HG03571 (cell line): Measurements from ENCODE around the gene LKAAEAR1.

Experiments
- ATAC-seq: cut with Tn5 transposase; IDR thresholded peaks from one replicate; pipeline ENCODE4 v1.9.1; 2021; ENCODE audit not compliant: unreplicated experiment

Gene LKAAEAR1

DNA sequence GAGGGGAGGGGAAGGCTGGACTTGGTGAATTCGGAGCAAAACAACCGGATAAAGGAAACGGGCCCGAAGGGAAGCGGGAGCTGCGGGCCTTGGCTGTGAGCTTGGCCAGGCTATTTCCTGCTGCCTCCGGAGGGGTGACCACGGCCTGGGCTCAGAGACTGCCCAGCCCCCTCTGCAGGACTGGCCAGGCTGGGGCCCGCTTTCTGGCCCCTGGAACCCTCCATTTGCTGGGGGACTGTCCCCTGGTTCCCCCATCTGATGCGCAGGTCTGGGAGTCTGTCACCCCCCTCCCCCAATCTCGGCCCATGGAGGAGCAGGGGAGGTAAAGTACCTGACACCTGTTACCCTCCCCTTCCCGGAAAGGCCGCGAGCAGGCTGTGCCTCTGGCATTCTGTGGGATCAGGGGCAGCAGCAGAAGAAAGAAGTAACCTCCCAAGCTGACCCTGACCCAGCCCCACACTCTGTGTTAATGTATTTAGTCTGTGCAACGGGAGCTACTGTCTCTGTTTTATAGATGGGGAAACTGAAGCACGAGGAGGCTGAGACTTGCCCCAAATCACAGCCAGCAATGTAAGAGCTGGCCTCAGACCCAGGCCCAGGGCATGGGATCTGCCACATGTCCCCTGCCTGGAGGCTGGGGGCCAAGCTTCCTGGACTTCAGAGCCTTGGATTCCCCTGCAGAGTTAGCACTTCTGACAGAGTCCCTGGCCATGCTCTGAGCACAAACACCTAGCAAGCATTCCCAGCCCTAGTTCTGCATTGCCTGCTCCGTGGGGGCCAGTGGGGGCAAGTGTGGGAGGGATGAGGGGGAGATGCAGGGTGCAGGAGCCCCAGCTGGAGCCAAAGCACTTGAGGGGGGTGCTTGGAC lies 44.7 kb downstream of the LKAAEAR1 start:
- ATAC-seq, result no peak

GRCh38 chr20:64038565-64039292 lies 45.5 kb downstream of the LKAAEAR1 start:
- peak; percentile 45 for ATAC-seq

DNA sequence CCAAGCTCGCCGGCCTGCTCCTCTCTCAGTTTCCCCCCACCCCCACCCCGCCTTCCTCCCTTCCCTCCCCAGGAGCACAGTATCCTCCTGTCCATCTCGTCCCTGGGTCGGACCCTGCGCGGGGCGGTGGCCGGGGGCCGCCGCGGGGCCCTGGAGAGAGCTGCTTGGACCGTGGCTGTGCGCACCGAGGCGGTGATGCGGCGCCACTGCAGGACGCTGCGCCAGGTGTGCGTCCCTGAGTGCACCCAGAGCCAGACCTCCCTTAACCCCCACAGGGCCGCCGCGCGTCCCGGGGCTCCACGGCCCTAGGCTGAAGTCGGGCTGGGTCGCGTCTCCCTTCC lies 46.0 kb downstream of the LKAAEAR1 start:
- ATAC-seq, result peak; percentile 25

- no peak for ATAC-seq
Observed at GRCh38 chr20:64037498-64038213, 46.5 kb downstream of the LKAAEAR1 start.

GRCh38 chr20:64037199-64037497 lies 47.0 kb downstream of the LKAAEAR1 start:
- no peak for ATAC-seq

DNA sequence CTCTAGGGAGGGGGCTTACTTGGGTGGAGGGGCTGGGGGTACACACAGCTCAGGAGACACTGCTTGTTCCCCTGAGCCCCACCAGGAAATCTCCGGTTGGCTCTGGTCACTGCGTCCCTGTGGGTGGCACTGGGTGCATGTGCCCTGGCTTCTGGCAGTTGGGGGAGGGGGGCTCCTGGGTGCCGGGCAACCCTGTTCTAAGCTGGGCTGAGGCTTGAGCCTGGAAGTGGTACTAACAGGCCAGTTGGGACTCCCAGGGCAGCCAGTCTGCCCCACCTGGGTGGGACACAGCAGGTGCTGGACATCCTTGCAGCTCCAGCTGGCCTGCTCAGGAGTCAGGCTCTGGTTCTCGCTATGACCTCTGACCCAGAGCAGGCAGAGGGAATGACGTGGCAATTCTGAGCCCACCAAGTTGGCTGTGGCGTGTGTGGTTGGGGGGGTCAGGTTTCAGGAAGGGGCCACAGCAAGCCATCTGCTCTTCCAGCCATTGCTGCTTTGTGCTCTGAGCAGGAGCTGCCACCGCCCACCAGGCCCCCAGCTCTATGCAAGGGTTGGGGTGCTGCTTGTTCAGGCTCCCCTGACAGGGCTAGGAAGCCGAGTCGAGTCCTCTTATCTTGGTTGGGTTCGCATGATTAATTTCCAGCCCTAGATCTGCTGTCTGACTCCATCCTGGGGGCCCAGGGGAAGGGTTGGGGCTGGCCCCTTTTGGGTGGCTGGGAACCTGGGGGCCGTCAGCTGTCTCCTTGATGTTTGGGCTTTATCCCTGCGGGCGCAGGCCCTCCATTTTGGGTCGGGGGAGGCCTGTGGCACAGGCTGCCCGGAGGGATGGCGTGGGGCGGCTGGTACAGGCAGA lies 47.6 kb downstream of the LKAAEAR1 start:
- no peak for ATAC-seq

DNA sequence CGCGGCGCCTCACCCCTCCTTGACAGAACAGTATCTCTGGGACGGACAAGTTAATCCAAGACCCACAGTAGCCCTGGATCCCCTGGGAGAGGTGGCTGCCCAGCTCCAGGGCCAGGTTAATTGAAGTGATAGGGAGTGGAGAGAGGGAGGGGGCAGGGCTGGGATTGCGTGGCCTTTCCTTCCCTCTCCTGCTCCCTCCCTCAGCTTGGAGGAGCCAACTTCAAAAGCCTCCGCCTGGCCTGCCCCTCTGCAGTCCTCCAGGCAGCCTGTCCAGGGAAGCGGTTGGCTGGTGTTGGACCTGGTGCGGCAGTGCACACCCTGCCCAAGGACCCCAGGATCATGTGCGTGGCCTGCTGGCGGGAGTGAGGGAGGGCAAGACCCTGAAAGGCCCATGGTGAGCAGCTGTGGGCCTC lies 48.3 kb downstream of the LKAAEAR1 start, which contains the start of gene C20orf204:
TSS of gene C20orf204 (plus strand) at position 250 of the 413 bp plus-strand sequence. CDS start at position 392, 142 bp downstream.
- no peak for ATAC-seq

GRCh38 chr20:64035066-64035932 lies 48.9 kb downstream of the LKAAEAR1 start:
- no peak for ATAC-seq

DNA sequence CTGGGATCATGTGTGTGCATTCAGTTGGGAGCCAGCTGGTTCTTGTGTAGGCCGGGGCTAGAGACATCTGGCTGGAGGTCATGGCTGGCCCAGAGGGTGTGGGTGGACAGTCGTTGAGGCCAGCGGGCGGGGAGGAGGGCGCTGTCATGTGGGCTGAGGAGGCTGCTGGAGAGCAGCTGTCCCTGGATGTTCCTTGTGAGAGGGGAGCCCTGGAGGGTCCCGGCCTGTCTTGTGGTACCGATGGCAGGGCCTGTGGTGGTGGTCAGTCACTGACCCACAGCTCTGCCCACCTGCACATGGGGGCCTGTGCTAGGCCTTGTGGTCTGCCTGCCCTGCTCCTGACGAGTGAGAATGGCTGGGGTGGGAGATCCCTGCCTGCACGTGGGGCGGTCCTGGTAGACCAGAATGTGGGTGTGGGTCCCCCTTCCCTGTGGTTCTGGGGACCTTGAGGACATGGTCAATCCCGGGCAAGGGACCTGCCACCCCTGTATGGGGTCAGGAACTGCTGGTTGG lies 50.2 kb downstream of the LKAAEAR1 start:
- no peak for ATAC-seq
